CD4-positive, alpha-beta T cell treated with Interleukin-10 for 1 hour (primary cell): ENCODE measurements around the gene RBPMS2.

Experiments
- DNase-seq: peaks from one replicate; pipeline ENCODE4 v3.0.0-alpha.2; 2020

RBPMS2 gene

DNA sequence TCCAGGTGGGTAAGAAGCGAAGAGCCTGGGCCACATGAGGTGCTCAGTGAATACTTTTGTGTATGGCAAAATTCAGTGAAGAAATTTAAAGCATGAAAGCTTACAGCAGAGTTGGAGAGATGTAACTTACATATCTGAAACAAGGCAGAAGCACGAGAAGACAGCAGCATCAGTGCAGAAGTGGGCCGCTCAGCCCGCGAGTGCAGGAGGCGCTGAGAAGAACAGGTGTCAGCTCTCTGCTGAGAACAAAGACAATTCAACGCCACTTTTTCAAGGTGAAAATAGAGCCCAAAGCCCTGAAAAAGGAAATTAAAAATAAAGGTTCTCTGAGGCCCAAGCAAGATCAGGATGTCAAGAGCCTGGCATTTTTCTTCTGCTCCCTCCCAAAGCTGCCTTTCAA lies 58.3 kb downstream of the RBPMS2 start:
- no peak for DNase-seq

DNA sequence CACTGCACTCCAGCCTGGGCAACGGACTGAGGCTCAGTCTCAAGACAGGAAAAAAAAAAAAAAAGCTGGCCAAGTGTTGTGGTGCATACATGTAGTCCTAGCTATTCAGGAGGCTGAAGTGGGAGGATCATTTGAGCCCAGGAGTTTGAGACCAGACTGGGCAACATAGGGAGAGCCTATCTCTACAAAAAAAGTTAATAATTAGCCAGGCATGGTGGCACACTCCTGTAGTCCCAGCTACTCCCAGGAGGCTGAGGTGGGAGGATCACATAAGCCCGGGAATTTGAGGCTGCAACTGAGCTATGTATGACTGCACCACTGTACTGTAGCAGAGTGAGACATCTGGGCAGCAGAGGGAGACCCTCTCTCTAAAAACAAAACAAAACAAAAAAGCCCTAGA lies 58.9 kb downstream of the RBPMS2 start:
- no peak for DNase-seq

DNA sequence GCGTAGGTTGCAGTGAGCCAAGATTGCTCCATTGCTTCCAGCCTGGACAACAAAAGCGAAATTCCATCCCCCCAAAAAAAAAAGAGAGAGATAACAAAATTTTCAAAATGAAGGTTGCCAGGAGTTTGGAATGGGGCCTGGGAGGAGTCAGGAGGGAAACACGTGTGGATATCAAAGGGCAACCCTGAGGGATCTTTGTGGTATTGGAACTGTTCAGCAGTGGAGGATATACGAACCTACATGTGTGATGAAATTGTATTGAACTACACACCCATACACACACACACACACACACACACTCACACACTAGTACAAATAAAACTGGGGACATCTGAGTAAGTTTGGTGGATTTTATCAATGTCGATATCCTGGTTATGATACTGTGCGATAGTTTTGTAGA lies 61.8 kb downstream of the RBPMS2 start:
- no peak for DNase-seq

DNA sequence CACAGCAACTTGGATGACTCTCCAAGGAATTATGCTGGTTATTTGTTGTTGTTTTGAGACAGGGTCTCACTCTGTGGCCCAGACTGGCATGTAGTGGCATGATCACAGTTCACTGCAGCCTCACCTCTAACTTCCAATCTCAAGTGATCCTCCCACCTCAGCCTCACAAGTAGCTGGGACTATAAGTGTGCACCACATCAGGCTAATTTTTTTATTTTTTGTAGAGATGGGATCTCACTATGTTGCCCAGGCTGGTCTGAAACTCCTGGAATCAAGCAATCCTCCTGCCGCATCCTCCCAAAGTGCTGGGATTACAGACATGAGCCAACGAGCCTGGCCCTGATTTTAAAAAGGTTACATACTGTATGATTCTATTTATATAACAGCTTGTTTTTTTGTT lies 63.0 kb downstream of the RBPMS2 start:
- no peak for DNase-seq

DNA sequence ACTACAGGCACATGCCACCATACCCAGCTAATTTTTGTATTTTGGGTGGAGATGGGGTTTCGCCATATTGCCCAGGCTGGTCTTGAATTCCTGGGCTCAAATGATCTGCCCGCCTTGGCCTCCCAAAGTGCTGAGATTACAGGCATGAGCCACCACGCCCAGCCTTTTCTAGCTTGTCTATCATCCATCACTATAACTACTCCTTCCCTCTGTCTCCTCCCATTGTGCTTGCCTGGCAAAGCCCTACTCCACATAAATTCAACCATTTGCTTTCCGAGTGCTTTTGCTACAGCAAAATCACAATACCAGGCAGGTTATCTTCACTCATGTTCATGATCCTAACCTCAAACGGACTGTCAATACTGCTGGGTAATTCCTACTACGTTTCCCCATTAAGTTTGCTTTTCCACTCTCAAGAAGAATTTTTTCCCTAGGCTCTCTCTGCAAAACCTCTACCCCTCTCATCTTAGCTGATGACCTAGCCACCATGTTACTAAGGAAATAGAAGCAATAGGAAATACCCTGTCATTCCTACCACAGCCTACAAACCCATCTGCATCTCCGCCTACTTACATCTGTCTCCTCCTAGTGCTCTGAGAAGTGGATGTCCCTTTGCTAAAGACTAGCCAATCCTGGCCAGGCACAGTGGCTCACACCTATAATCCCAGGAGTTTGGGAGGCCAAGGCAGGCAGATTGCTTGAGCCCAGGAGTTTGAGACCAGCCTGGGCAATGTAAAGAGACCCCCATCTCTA lies 64.5 kb downstream of the RBPMS2 start:
- no peak for DNase-seq

DNA sequence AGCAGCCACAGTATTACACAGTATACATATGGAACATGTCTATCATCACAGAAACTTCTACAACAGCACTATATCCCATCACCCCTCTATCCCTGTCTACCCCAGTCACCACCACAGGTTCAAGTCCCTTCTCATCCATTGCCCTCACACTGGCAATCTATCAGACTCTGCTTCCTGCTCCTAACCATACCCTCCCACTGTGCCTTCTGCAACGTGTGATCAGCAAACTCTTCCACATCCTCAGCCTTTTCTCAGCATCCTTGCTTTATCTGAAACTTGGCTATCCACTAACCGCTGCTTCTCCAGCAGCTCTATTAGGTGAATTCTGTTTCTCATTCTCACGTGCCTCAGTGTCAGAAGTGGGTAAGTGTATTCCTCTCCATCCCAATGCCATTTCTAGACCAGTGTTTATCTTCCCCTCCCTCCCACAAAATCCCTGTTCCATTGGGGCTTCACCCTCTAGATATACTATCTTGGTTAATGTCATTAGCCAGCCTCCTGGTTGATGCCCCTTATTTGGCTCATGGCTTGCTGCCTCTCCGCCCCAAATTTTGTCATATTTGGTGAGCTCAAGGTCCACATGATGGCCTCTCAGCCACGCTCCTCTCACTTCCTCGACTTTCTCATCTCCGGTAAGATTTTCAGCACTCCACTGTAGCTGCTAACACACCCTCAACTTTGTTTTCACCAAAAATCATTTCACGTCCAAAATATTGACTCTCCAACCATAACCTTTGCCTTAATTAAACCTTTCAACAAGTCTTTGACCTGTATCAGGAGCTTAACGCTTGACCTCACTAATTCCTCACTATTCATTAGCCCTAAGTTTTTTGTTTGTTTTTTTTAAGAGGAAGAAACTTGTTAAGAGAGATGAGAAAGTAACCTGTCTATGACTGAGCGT lies 69.1 kb downstream of the RBPMS2 start:
- no peak for DNase-seq

DNA sequence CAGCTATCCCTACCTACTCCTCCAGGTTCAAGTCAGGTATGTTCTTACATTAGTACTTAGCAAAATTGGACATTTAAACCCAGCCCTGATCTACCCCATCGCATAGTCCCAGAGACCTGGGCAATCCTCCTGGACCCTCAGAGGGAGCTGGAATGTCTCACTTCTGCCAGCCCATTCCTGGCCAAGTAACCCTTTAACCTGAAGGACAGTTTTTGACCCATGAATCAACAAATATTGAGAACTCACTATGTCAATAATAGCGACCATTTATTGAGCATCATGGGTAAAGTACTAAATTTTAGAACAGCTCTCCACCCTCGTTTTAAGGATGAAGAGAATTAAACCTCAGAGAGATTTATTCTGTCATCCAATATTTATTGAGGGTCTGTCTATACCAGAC lies 70.4 kb downstream of the RBPMS2 start:
- no peak for DNase-seq

DNA sequence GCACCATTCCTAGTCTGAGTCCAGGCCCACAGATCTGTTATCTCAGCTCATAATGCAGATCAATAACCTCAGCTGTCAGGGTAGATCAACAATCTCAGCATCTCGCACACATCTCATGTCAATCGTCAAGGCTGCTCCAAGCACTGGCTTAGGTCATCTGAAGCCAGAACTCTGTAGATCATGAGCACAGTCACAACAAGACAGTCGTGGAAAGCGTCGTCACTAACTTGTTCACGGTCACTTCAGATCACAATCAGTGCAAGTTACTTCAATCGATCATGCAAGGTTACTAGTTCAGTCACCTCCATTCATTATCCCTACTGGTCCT lies 71.8 kb downstream of the RBPMS2 start:
- DNase-seq: no peak

DNA sequence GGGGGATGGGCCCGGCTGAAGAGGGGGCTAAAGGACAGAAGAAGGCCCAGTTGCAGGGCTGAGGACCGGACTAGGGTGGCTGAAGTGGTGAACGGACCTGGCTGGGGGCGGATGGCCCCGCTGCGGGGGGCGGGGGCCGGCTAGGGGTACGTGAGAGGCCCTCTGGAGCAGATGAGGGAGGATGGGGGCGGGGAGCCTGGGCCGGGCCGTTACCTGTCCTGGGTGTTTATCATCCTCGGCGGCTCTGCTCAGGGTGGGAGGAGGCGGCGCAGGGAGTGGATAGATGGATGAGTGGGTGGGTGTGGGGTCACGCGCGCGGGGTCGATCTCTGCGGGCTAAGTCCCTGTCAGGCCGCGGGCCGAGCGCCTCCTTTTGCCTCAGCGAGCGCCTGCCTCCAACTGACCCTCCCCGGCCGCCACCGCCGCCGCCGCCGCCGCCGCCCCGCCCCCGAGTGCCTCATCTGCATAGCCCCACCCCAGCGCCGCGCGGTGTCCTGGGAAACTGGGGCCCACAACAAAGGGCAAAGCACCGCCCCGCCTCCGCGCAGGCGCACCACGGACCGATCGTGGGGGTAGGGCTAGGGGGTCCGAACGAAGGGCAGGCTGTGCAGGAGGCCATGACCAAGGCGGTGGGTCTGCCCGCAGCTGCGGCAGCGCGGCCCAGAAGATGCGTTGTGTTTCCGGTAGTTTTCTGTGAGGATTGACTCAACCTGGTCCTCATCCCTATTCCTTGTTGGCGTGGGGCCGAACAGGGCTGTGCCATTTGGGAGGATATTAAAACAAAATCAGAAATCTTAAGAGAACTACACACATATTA lies 72.4 kb downstream of the RBPMS2 start:
- peak; percentile 95 for DNase-seq

DNA sequence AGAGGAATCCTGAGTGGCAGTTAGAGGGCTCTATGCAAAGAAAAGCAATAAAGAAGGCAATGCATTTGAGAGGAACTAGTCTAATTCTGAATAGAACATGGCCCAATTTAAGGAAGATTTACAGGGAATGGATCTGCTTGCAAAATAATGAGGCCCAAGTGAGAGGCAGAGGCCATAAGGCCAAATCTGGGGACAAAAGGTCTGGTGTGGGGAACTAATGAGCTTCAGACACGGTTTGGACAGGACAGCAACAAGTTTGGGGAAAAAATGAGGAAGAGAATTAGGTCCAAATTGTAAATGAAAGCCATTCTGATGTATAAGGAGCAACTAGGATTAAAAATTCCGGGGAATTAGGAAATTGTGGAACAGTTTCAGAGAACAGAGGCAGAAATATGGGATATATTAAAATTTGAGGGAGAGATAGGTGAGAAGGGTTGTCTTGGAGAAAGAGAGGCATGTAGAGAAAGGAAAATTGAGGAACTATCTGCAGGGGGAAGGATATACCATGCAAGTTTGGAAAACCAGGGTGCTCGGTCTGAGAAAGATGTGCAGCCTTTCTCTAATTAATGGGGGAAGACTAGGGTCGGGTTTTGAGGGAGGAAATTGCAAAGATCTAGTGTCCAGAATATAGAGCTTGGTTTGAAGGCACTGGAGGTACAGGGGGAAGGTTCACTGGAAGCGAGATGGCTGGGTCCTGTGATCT lies 73.8 kb downstream of the RBPMS2 start:
- no peak for DNase-seq

DNA sequence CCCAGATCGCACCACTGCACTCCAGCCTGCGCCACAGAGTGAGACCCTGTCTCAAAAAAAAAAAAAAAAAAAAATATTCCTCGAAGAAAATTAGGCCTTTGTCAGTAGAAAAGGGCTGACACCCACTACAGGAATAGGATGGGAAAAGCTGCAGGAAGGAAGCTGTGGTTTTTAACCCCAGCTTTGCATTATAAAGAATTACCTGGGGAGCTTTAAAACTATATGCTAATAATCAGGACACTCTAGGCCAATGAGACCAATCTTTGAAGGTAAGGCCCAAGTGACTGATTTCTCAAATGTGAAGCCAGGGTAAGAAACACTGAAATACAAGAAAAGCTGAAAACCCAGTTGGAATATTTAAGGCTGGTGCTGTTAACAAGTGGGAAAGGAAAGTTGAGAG lies 74.3 kb downstream of the RBPMS2 start:
- no peak for DNase-seq

DNA sequence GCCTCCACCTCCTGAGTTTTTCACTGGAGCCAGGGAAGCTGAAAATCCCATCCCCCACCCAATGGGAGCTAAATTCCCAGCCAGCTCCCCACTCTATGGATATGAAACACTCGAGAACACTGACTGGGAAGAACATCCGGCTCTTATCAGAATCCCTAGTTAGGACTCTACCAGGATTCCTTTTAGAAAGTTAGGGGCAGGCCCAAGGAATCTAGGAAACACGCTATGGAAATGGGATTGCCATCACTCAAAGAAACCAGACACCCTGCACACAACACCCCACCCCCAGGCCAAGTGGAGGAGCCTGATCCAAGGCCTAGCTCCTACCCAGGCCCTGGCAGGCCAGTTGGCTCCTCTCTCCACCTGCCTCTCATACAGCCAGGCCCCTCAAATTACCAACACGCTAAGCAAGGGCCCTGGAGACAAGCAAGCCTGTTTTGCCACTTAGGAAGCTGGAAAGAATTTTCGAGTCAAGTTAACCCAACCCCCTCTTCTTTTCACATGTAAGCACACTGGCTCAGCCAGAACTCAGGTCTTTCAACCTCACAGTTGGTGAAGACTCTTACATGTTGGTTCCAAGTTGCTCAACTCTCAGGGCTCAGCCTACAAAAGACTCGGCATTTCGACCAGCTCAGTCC lies 75.5 kb downstream of the RBPMS2 start:
- DNase-seq: no peak

DNA sequence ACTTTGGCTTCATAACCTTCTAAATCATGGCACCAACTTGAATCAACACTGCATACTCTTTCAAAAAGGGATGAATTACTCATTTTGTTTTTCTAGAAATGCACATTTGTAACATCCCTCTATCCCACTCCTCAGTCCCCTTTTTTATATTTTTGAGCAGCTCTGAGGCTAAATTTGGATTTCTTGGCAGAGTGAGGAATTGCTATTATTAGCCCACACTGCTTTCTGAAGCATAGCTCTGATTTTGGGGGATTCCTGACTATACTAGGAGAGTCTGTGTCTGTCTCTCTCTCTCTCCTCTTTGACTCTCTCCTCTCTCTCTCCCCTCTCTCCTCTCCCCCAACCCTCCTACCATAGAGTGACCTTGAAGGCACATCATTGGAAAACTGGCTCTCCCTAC lies 76.6 kb downstream of the RBPMS2 start:
- DNase-seq: no peak

DNA sequence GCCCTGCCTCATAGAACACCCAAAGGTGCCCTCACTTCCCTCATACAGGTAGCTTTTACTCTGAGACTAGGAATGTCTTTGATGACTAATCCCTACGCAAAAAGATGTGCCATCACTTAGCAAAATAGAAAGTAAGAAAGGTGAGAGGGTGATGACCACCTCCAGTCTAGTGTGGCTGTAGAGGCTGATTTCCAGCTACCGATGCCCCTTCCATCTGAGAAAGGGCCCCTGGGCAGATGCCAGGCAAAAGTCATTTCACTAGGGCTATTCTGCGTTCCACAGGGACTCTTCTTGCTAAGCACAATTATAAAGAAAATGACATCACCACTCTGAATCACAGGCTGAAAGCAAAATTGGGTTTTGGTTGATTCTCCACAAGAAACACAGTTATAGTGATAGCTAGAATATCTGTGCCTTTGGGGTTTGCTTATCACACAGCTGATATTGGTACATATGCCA lies 77.4 kb downstream of the RBPMS2 start:
- DNase-seq: no peak

DNA sequence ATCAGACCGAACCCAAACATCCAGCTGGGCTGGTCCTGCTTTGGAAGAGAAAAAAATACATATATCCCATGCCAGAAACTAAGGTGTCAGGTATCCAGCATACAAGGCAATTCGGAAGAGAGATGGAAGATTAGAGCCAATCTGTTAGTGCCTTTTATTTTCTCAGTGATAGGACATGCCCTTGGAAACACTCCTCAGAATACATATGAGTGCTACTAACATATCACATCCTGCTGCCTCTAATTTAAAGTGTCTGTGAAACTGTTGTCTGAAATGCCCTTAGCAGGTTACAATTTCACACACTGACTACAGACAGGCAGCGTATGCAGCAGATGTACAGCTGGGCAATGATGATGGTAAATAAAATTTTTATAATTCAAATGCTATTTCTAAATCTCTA lies 78.9 kb downstream of the RBPMS2 start:
- DNase-seq: no peak

DNA sequence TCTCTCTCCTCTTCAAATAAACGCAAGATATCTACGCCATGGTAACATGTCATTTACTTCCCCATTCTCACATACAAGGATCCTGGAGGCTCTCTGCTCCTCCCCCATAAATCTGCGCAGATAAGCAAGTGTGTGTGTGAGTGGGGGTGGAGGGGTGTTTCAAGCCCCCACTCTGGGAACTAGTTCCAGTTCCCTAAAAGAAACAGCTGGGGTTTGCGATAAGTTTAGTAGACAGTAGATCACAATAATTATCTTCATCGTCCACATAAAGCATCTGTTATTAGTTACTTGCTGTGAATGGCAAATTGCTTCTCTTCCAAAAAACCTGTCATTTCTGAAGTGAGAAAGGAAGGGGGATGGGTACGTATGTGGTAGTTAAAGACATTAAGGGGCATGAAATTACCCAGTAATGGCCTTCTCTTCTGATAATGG lies 79.8 kb downstream of the RBPMS2 start:
- no peak for DNase-seq

DNA sequence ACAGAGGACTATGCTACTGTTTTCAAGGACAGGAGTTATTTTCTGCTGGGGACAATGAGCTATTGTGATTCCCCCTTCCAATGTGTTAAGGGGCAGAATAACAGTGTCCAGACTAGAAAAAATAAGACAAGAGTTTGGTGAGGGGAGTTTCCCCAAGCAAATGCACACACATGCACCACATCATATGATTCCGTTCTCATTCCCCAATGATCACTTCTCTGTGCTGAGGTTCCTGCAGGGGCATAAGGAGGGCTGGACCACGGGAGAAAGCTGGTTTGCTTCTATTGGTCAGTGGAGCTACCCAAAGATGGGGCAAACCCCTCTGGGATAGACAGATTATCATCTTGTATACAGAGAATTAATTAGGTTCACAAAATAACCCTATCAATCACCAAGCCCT lies 80.6 kb downstream of the RBPMS2 start:
- DNase-seq: no peak

DNA sequence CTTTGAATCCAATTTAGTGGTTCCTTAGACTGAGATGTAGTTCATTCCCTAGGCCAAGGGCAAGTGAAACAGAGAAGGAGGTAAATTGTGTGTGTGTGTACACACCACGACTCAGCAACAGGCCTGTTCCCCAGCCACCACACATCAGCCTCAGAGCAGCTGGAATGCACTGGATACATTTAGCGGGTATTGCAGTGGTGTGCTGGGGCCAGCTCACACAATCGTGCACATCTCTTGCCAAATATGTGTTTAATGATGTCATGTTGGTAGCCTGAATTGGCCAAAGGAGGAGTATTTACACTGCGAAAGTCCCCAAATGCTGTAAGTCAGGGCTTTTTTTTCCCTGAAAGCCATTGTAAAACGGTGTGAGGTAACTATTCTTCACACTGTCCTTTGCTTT lies 82.3 kb downstream of the RBPMS2 start:
- DNase-seq: no peak

DNA sequence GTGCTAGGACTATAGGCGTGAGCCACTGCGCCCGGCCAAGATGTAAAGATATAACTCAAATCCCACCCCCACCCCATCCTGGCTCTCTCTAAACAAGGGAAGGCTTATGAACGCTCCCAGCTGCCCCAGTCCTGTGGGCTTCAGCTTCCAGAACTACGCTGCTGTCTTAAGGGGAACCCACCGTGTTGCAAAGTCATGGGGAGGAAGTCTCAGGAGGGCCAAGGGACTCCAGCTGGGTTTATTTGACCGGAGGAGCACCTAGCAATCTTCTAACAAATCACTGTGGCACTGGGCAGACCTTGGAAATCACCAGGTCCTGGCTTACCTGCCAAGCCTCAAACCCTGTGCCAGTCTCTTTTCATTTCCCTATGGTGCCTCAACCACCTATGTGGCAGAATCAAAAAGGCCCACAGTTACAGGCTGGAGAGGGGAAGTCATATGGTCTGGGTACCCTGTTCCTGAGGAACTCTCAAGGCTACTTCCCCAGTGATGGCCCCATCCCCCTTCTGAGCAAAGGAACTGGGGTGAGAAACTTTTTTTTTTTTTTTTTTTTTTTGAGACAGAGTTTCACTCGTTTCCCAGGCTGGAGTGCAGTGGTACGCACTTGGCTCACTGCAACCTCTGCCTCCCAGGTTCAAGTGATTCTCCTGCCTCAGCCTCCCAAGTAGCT lies 83.4 kb downstream of the RBPMS2 start:
- DNase-seq: no peak

DNA sequence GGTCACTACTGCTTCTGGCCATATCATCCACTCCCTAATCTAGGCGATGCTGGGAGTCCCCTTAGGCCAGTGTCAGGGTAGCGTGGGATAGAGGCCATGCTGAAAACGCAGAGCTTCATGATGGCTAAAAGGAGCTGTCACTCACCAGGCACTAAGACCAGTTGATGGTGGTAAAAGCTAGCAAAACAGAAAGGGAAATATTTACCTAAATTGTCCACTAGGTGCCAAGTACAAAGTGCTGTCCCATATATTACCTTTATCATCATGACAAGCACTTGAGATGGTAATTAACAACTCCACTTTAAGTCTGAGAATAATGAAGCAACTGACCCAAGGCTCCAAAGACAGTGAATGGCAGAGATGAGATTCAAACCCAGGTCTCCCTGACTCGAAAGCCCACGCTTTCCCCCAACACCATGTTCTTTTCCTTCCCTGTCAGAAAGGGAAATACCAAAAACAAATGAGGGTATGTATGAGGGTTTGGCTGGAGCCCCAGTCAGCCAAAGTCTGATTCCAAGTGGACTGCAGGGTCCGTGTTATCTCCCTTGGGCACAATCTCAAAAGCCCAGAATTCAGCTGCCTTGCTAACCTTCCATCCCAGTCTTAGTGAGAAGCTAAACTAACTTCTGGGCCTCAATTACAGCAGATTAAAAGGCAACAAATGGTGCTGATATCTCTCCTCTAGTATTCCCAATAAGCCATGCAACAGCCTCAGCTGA lies 84.7 kb downstream of the RBPMS2 start:
- DNase-seq: no peak

DNA sequence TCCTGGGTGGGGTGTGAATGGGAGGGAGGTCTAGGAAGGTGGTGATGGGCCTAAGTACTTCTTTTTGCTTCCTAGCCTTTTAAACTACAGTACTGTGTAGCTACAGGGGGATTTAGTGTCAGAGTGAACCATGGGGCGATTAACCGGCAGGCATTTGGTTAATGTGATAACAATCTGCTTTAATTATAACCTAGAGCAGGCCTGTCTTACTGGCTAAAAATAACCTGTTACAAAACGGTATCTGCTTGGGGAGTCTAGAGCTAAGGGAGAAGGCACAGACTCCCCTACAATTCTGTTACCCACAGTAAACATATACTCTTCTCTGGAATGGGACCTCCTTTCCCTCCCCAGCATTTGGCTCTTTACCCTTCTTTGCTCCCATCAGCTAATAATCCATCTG lies 85.4 kb downstream of the RBPMS2 start:
- no peak for DNase-seq
